ENCODE data around the gene SMARCC2. TPM values are rescaled to one million over a fixed set of nuclear protein-coding genes. Genes with fewer than 3 reads are reported as not detected.

SMARCC2 gene
- total RNA-seq, 4 donors from 2014 or later: 34.1 to 56.9 (median 49.4) TPM

DNA sequence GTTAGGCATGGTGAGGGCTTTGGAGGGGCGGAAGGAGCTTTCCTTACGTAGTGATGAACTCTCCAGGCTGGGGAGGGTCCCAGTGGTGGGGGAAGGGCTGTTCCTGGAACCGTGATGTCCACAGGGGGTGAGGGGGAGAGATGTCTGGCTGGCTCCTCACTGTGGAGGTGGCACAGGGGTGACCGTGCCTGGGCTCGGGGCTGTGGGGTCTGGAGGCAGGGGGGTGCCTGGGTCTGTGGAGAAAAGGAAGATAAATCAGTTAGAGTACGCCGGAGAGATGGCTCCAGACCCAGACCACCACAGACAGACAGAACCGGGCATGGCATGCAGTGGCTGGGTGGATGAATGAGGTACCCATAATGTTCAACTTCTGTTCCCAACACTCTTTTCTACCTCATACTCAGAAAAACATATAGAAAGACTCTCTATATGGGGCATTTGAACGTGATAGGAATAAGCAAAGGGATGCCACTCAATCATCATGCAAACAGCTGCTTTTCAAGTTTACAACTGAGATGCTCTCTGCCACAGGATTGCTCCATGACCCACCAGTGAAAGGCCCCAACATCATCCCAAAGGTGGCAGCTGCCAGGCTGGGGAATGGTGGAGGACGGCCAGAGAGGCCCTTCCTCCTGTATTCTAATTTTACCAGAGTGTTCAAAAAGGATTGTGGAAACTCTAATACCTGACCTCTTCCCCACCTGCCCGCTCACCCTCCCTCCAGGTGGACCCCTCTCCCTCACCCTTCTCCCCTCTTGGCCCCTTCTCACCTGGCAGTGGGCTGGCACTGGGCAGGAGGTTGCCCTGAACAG lies 25.5 kb downstream of the SMARCC2 start:
- in situ Hi-C loops (cut with MboI; ENCODE audit: low sequenced_read_pairs in 4 of 4) (no loop called here), intact Hi-C loops (cut with DNase I; ENCODE audit: low total_unique reads) (no loop called here)
- Histone ChIP-seq H3K27me3 (no peaks in the 10 kb centered on the region), H3K9me3 (no peaks in the 10 kb centered on the region), H3K36me3 (peaks cover 0 to 94% of the 10 kb centered on the region in 2 donors), H3K4me1 (peaks cover 28 to 31% of the 10 kb centered on the region in 2 donors), H3K27ac (peak overlapping the region in 1 of 4 donors; percentile 95), H3K4me3 (no peak overlapping the region)
- ATAC-seq (no peak), DNase-seq (no peak)
- TF ChIP-seq, protein P1, sequence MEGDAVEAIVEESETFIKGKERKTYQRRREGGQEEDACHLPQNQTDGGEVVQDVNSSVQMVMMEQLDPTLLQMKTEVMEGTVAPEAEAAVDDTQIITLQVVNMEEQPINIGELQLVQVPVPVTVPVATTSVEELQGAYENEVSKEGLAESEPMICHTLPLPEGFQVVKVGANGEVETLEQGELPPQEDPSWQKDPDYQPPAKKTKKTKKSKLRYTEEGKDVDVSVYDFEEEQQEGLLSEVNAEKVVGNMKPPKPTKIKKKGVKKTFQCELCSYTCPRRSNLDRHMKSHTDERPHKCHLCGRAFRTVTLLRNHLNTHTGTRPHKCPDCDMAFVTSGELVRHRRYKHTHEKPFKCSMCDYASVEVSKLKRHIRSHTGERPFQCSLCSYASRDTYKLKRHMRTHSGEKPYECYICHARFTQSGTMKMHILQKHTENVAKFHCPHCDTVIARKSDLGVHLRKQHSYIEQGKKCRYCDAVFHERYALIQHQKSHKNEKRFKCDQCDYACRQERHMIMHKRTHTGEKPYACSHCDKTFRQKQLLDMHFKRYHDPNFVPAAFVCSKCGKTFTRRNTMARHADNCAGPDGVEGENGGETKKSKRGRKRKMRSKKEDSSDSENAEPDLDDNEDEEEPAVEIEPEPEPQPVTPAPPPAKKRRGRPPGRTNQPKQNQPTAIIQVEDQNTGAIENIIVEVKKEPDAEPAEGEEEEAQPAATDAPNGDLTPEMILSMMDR (IDR thresholded peaks at IDR 0.05 in 4 of 5, conservative IDR thresholded peaks at IDR 0.05 in 1 of 5): no peak
- no peak for TF ChIP-seq POLR2A (IDR thresholded peaks at IDR 0.05)

DNA sequence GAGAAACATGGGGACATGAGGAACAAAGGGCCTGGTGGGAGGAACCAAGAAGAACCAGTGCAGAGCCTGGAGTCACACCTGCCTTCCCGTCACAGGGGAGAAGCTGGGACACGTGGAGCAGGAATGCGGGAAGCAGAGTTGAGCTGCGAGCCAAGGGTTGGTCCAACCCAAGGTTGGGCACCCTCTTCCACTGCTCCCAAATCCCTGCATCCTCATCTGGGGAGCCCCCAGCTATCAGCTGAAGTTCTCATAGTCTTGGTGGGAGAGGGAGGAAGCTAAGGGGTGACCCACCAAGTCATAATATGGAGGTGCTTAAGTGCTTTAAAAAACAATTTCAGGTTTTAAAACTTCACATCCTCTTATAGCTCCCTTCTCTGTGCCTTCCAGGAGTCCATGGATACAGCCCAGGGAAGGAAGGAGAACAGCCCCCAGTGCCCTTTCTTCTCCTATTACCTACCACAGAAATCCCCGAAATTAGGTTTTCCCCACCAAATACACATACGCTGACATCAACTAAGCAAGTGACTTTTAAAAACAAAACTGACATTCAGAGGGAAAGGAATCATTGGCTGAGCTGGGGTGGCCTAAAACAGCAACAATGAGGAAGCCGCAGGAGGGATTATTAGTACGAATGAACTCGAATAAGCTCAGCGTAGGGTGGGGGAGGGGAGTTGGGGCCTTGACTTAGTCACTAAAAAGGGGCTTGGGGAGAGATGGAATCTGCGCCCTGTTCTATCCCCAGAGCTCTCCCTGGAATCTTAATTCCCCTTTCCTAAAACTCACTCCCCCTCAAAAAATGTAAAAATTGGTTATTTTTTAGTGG lies 26.6 kb downstream of the SMARCC2 start:
- Histone ChIP-seq H3K27ac (peak overlapping the region; percentile 23 to 97 (median 91)), H3K36me3 (peaks cover 0 to 84% of the 10 kb centered on the region in 2 donors), H3K9me3 (no peaks in the 10 kb centered on the region), H3K4me1 (peaks cover 28 to 33% of the 10 kb centered on the region in 2 donors), H3K4me3 (no peak overlapping the region), H3K27me3 (no peaks in the 10 kb centered on the region)
- TF ChIP-seq POLR2A (IDR thresholded peaks at IDR 0.05): no peak
- TF ChIP-seq, protein P1 (IDR thresholded peaks at IDR 0.05 in 4 of 5, conservative IDR thresholded peaks at IDR 0.05 in 1 of 5): no peak
- in situ Hi-C loops (cut with MboI; ENCODE audit: low sequenced_read_pairs in 4 of 4): no loop called here
- intact Hi-C loops (cut with DNase I; ENCODE audit: low total_unique reads): no loop called here
- no peak for ATAC-seq
- no peak for DNase-seq

GRCh38 chr12:56161690-56162351 lies 27.5 kb downstream of the SMARCC2 start:
- peak overlapping the region; percentile 87 to 97 (median 96) for H3K27ac ChIP-seq
- H3K9me3 ChIP-seq: no peaks in the 10 kb centered on the region
- H3K4me3 ChIP-seq: no peak overlapping the region
- peaks cover 0 to 75% of the 10 kb centered on the region in 2 donors for H3K36me3 ChIP-seq
- H3K4me1 ChIP-seq: peaks cover 28 to 42% of the 10 kb centered on the region in 2 donors
- in situ Hi-C loops (cut with MboI; ENCODE audit: low sequenced_read_pairs in 4 of 4): no loop called here
- no peaks in the 10 kb centered on the region for H3K27me3 ChIP-seq
- ATAC-seq (no peak), DNase-seq (no peak)
- intact Hi-C loops (cut with DNase I; ENCODE audit: low total_unique reads): no loop called here
- TF ChIP-seq, protein P1 (IDR thresholded peaks at IDR 0.05 in 4 of 5, conservative IDR thresholded peaks at IDR 0.05 in 1 of 5): no peak
- no peak for TF ChIP-seq POLR2A (IDR thresholded peaks at IDR 0.05)

GRCh38 chr12:56160894-56161689 lies 28.2 kb downstream of the SMARCC2 start:
- no peak for TF ChIP-seq POLR2A (IDR thresholded peaks at IDR 0.05)
- TF ChIP-seq, protein P1 (IDR thresholded peaks at IDR 0.05 in 4 of 5, conservative IDR thresholded peaks at IDR 0.05 in 1 of 5): no peak
- no peak for DNase-seq
- Histone ChIP-seq H3K4me1 (peaks cover 28 to 44% of the 10 kb centered on the region in 2 donors), H3K36me3 (peaks cover 0 to 68% of the 10 kb centered on the region in 2 donors), H3K27me3 (no peaks in the 10 kb centered on the region), H3K9me3 (no peaks in the 10 kb centered on the region), H3K4me3 (peak overlapping the region; percentile 68 to 93 (median 80)), H3K27ac (peak overlapping the region; percentile 87 to 97 (median 96))
- intact Hi-C loops (cut with DNase I; ENCODE audit: low total_unique reads): no loop called here
- in situ Hi-C loops (cut with MboI; ENCODE audit: low sequenced_read_pairs in 4 of 4): no loop called here
- no peak for ATAC-seq
